Thyroid gland (tissue), 4 donors: Measurements from ENCODE around the gene OSBPL6.

Experiments used
- POLR2A ChIP-seq, 2 donors: fragments of 450-650 bp; IDR thresholded peaks; one replicate each; pipeline ENCODE4 v1.6.1; 2017; ENCODE audit warnings: antibody characterized with exemption in 2 of 2, mild to moderate bottlenecking in 2 of 2, moderate library complexity in 1 of 2
- TF ChIP-seq, protein P1 (sequence below), 6 experiments: fragments of 200-600 bp in 3 of 6; fragments of 450-650 bp in 3 of 6; sonication (generic) in 3 of 6; IDR thresholded peaks; one replicate each; pipeline ENCODE4 v1.5.1; 2016 to 2019; ENCODE audit warnings: antibody characterized with exemption in 6 of 6, mild to moderate bottlenecking in 2 of 6, inconsistent platforms in 1 of 6, moderate library complexity in 1 of 6

DNA sequence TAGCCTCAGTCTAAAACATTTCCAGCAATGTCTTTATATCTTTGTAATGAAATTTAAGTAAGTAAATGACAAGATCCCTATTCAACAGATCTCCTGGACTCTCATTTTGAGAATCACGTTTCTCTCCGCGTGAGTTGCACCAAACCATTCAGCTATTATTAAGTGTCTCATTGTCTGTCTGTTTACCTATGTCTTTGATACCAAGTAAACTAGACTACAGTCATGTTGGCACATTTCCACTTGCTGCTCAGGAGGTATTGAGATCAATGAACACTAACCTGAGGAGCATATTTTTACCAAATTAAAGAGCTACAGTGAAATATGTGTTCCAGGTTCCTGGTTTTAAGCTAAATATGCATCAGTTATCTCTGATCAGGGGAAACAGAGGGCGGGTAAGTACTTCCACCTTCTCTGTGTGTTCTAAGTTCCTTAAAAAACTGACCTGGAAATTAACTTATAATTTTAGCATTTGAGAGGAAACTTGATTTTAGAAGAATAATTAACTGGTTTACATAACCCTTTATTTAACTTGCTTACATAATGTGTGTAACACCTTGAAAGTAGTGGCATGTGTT lies 125.8 kb downstream of the OSBPL6 start:
- no peak for TF ChIP-seq POLR2A (IDR thresholded peaks at IDR 0.05)
- TF ChIP-seq, protein P1, sequence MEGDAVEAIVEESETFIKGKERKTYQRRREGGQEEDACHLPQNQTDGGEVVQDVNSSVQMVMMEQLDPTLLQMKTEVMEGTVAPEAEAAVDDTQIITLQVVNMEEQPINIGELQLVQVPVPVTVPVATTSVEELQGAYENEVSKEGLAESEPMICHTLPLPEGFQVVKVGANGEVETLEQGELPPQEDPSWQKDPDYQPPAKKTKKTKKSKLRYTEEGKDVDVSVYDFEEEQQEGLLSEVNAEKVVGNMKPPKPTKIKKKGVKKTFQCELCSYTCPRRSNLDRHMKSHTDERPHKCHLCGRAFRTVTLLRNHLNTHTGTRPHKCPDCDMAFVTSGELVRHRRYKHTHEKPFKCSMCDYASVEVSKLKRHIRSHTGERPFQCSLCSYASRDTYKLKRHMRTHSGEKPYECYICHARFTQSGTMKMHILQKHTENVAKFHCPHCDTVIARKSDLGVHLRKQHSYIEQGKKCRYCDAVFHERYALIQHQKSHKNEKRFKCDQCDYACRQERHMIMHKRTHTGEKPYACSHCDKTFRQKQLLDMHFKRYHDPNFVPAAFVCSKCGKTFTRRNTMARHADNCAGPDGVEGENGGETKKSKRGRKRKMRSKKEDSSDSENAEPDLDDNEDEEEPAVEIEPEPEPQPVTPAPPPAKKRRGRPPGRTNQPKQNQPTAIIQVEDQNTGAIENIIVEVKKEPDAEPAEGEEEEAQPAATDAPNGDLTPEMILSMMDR (IDR thresholded peaks at IDR 0.05) = no peak
